IMR-90 (cell line): ENCODE measurements around the gene C17orf78.

ENCODE experiments used
- BHLHE40 ChIP-seq: fragments of 150-350 bp; IDR thresholded peaks from 2 replicates; pipeline ENCODE4 v1.6.1; 2016; ENCODE audit warnings: mild to moderate bottlenecking, low read depth, low read length
- CEBPB ChIP-seq: IDR thresholded peaks from 2 replicates; pipeline ENCODE4 v1.6.1; 2012; ENCODE audit warnings: low read depth, low read length, improper control_type of control experiment
- CHD1 ChIP-seq: IDR thresholded peaks from 2 replicates; pipeline ENCODE4 v1.6.1; 2012; ENCODE audit warnings: low read depth, low read length, improper control_type of control experiment
- CTCF ChIP-seq: conservative IDR thresholded peaks from 2 replicates; pipeline ENCODE4 v1.5.1; 2012; ENCODE audit warnings: mild to moderate bottlenecking, low read depth, low read length, improper control_type of control experiment
- FOS ChIP-seq: fragments of 150-350 bp; IDR thresholded peaks from 2 replicates; pipeline ENCODE4 v1.6.1; 2016; ENCODE audit warnings: low read depth, low read length
- MAFK ChIP-seq: IDR thresholded peaks from 2 replicates; pipeline ENCODE4 v1.6.1; 2012; ENCODE audit warnings: low read depth, low read length, improper control_type of control experiment
- MAZ ChIP-seq: IDR thresholded peaks from 2 replicates; pipeline ENCODE4 v1.6.1; 2012; ENCODE audit warnings: low read depth, mild to moderate bottlenecking, low read length, improper control_type of control experiment, moderate library complexity, borderline replicate concordance
- POLR2A ChIP-seq: IDR thresholded peaks from 2 replicates; pipeline ENCODE4 v1.6.1; 2012; ENCODE audit warnings: mild to moderate bottlenecking, low read depth, low read length
- RAD21 ChIP-seq: IDR thresholded peaks from 2 replicates; pipeline ENCODE4 v1.6.1; 2012; ENCODE audit warnings: low read length, improper control_type of control experiment
- RCOR1 ChIP-seq: IDR thresholded peaks from 2 replicates; pipeline ENCODE4 v1.6.1; 2012; ENCODE audit warnings: mild to moderate bottlenecking, low read length, improper control_type of control experiment; ENCODE audit not compliant: insufficient replicate concordance
- RFX5 ChIP-seq: IDR thresholded peaks from 2 replicates; pipeline ENCODE4 v1.8.0; 2012; ENCODE audit warnings: low read depth, mild to moderate bottlenecking, low read length, moderate library complexity
- SMC3 ChIP-seq: fragments of 150-350 bp; IDR thresholded peaks from 2 replicates; pipeline ENCODE4 v1.6.1; 2016; ENCODE audit warnings: low read depth, mild to moderate bottlenecking, antibody characterized with exemption, low read length, moderate library complexity
- USF2 ChIP-seq: fragments of 150-350 bp; IDR thresholded peaks from 2 replicates; pipeline ENCODE4 v1.6.1; 2017; ENCODE audit warnings: mild to moderate bottlenecking, antibody characterized with exemption, low read length, low read depth

GRCh38 chr17:37425268-37425667, 49.5 kb downstream of the C17orf78 start:
- TF ChIP-seq BHLHE40 (no peak), CTCF (no peak), POLR2A (no peak), FOS (no peak), MAFK (no peak), RAD21 (no peak), CEBPB (no peak), USF2 (no peak), SMC3 (no peak), CHD1 (no peak), RFX5 (no peak), MAZ (no peak), RCOR1 (no peak)
